Epidermal melanocyte (primary cell): ENCODE measurements around the gene TMEM59.
A peak's percentile ranks its signal among the peaks of the same experiment; 100 is the strongest.
"Not testable (repeated sequence)": the region's sequence is repeated elsewhere in the genome, so short reads cannot be mapped to it uniquely, and the experiment has no call there.

Experiments used
- DNase-seq: peaks from one replicate; pipeline ENCODE4 v3.0.0; 2011; ENCODE audit warnings: low spot score; ENCODE audit not compliant: insufficient read length

The TMEM59 gene

DNA sequence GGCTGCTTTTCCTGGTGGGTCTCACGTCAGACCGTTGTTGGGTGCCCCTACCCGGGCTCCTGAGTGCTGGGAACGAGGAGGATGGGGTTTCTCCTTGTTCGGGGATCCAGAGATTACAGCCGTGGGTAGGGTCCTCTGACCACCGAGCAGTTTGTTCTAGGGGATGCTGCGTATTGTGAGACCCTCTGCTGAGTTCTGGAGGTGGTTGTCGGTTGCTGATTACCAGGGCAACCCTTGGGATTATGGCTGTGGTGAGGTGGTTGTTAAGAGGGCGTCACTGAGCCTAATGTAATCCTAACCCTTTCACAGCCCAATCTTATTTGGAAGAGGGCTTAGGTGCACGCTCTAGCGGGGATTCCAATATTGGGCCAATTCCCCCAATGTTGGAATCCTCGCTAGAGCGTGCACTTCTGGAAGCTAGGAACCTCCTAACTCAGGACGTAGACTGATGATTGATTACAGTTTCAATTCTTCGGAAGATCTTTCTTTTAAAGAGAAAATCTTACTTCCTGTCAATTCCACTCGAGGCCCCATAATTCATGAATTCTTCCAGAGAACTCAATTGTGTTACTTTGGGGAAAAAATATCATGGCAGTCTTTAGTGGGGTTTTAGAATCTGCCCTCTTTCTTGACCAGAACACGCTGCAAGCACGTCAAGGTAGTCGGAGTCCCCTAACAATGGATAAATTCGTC is 887 bp upstream of the TMEM59 start:
- DNase-seq: no peak

GRCh38 chr1:54052431-54052933 is 522 bp downstream of the TMEM59 start:
- no peak for DNase-seq

DNA sequence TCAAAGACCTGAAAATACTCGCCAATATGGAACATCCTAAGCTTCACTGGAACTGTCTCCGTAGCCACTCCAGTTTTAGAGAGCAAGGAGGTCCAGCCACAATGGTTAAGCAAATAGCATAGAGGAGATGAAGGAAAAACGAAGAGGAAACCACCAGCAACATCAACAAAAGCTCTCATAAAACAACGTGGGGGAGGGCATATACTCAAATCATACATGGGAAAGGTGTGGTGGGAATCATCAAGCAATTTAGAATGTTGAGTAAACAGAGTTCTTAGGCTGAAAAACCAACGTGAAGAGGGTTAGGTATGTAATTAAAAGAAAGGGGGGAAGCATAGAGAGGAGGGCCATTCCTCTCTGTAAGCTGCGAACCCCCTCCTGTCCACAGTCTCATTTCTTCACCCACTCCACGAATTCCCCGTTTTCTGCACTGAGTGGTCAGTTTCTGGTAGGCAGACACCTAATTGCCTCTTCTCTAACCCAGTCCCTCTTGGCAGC is 1.0 kb downstream of the TMEM59 start:
- DNase-seq: no peak

GRCh38 chr1:54050435-54050834 is 2.6 kb downstream of the TMEM59 start:
- DNase-seq: not testable (repeated sequence)

GRCh38 chr1:54047384-54048305 is 5.4 kb downstream of the TMEM59 start:
- DNase-seq: no peak

- DNase-seq: no peak
Measured at GRCh38 chr1:54046671-54047383, 6.2 kb downstream of the TMEM59 start.

DNA sequence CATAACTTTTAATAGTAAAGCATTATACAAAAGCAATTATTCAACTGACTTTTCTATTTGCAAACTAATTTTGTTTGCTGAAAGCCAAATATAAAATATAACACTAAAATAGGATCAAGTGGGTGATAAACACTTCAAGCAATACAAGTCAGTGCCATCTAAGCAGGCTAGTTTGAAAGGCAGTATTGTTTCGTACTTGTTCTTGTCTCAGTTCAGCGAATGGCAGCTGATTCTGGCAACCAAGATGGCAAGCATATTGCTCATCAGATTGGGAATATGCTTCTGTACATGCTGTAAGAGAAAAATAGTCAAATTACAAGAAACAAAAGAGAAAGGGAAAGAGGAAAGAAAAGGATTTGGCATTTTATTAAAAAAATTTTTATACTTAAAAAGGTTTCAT is 7.5 kb downstream of the TMEM59 start:
- no peak for DNase-seq

- no peak for DNase-seq
Measured at GRCh38 chr1:54041806-54042205, 11.2 kb downstream of the TMEM59 start.

GRCh38 chr1:54037476-54037875 is 15.5 kb downstream of the TMEM59 start:
- no peak for DNase-seq

- DNase-seq: peak; percentile 70
Measured at GRCh38 chr1:54028306-54029251, 24.4 kb downstream of the TMEM59 start.

DNA sequence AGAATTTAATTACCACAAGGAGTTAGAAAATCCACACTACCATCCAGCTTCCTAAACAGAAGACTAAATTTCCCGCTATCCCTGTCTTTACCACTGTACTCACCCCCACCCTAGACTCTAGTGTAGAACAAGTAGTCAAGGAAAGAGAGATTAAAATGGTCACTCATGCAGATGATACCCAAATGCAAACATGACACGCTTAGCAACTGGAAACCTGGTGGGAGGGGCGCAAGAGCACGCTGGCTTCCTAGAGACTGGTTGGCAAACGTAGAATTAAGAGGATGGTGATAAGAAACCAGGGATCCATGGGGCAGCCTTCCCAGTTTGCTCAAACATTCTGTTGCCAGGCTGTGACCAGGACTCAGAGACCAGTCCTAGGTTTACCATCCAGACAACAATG is 25.2 kb downstream of the TMEM59 start:
- DNase-seq: no peak

DNA sequence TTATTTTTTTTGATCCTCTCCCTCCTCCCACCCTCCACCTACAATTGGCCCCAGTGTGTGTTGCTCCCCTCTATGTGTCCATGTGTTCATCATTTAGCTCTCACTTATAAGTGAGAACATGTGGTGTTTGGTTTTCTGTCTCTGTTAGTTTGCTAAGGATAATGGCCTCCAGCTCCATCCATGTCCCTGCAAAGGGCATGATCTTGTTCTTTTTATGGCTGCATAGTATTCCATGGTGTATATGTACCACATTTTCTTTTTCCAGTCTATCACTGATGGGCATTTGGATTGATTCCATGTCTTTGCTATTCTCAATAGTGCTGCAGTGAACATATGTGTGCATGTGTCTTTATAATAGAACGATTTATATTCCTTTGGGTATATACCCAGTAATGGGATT is 28.2 kb downstream of the TMEM59 start:
- DNase-seq: not testable (repeated sequence)

DNA sequence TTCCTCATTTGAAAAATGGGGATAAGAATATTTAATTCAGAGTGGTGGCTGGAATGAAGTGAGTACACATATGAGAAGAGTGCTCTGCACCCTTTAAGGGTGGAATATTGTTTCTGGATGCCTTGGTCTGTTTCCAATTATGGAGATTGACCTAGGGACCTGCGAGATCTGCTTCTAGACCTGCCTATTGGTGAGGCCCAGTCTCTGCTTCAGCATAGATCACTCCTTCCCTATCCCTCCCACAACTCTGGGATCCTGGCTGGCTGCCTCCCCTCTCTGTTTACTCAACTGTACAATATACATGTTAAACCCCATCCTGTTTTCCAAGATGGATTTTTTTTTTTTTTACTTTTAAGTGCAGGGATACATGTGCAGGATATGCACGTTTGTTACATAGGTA is 28.6 kb downstream of the TMEM59 start:
- DNase-seq: no peak

GRCh38 chr1:54019562-54020176 is 33.3 kb downstream of the TMEM59 start:
- DNase-seq: not testable (repeated sequence)

- DNase-seq: no peak
Measured at GRCh38 chr1:54018635-54019034, 34.4 kb downstream of the TMEM59 start.

- no peak for DNase-seq
Measured at GRCh38 chr1:54017979-54018378, 35.0 kb downstream of the TMEM59 start, which contains the start of gene LDLRAD1. Gene LDLRAD1, minus strand, starts transcription at chr1:54018186. Its CDS starts 74 bp downstream, at chr1:54018112.

DNA sequence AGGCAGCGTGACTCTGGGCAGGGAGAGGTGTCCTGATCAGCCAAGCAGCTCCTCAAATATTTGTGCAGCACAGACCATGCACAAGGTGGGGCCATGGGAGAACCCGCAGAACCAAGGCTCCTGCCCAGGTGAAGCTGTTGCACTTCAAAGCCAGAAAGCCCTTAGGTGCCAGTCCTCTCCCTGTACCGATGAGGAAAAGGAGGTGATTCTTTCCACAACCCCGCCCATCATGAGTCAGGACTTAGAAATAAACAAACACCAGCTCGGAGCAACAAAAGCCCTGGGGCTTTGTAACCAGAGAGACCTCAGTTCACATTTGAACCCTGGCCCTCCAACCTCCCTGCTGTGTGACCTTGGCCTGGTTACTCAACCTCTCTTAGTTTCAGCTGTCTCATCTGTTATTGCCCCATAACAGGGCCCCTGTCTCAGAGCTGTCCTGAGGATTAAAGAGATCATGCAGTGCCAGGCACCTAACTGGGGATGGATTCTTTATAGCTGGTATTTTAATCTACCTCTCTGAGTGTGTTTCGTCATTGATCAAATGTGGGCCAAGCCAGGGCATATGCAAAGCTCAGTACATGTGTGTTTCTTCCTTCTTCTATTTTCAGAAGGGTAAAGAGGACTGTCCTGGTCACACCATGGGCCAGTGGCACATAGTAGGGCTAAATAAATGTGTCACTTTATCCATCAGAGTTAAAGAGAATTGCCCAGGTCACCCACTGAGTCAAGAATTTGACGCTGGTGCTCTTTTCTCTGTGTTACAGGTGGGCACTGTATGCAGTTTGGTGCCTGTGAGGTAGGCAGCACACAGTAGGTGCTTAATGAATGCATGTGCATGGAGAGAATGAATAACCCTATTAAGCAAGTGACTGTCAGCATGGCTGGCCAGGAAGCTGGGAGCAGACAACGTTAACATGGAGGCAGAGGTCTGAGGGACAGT is 36.4 kb downstream of the TMEM59 start:
- no peak for DNase-seq

GRCh38 chr1:54014009-54014629 is 38.9 kb downstream of the TMEM59 start:
- DNase-seq: no peak
